H9 (cell line): ENCODE results near the gene ISOC1. TPM values are rescaled to one million over a fixed set of nuclear protein-coding genes. Genes with fewer than 3 reads are reported as not detected.

Experiments used
- DNase-seq: peaks from one replicate; pipeline ENCODE4 v3.0.0-alpha.2; 2017
- H2AFZ ChIP-seq: one replicate; pipeline ENCODE4 v1.6.1; 2013; ENCODE audit warnings: mild to moderate bottlenecking, low read length, control low read depth, moderate library complexity
- H2AK5ac ChIP-seq: 2 replicates; pipeline ENCODE4 v1.6.1; 2013; ENCODE audit warnings: low read length, control low read depth, mixed read lengths; ENCODE audit not compliant: insufficient read length
- H2BK120ac ChIP-seq: one replicate; pipeline ENCODE4 v1.6.1; 2013; ENCODE audit warnings: low read depth, mild to moderate bottlenecking, low read length, control low read depth, inconsistent platforms; ENCODE audit not compliant: poor library complexity, severe bottlenecking
- H2BK12ac ChIP-seq: 2 replicates; pipeline ENCODE4 v1.6.1; 2013; ENCODE audit warnings: low read length, control low read depth, mixed read lengths, low read depth; ENCODE audit not compliant: insufficient read length
- H2BK15ac ChIP-seq: 2 replicates; pipeline ENCODE4 v1.6.1; 2013; ENCODE audit warnings: low read depth, low read length, control low read depth
- H2BK20ac ChIP-seq: one replicate; pipeline ENCODE4 v1.6.1; 2013; ENCODE audit warnings: low read depth, mild to moderate bottlenecking, low read length, control low read depth, inconsistent platforms; ENCODE audit not compliant: poor library complexity, severe bottlenecking
- H2BK5ac ChIP-seq: 2 replicates; pipeline ENCODE4 v1.6.1; 2013; ENCODE audit warnings: low read length, control low read depth, mixed read lengths; ENCODE audit not compliant: insufficient read length
- H3K14ac ChIP-seq: 2 replicates; pipeline ENCODE4 v1.6.1; 2013; ENCODE audit warnings: low read length, control low read depth; ENCODE audit not compliant: insufficient read depth
- H3K18ac ChIP-seq: 2 replicates; pipeline ENCODE4 v1.6.1; 2013; ENCODE audit warnings: low read depth, mild to moderate bottlenecking, mixed read lengths, low read length, control low read depth; ENCODE audit not compliant: insufficient read length
- H3K23ac ChIP-seq: 2 replicates; pipeline ENCODE4 v1.6.1; 2013; ENCODE audit warnings: low read length, control low read depth, mixed read lengths, low read depth; ENCODE audit not compliant: insufficient read length
- H3K23me2 ChIP-seq: 2 replicates; pipeline ENCODE4 v1.6.1; 2013; ENCODE audit warnings: low read depth, mild to moderate bottlenecking, mixed read lengths, low read length, control low read depth; ENCODE audit not compliant: insufficient read length, poor library complexity, severe bottlenecking
- H3K27ac ChIP-seq: 2 replicates; pipeline ENCODE4 v1.5.1; 2013; ENCODE audit warnings: low read length, control low read depth, mixed read lengths, low read depth; ENCODE audit not compliant: insufficient read length
- H3K27me3 ChIP-seq: 2 replicates; pipeline ENCODE4 v1.6.1; 2013; ENCODE audit warnings: low read length, control low read depth, inconsistent platforms; ENCODE audit not compliant: insufficient read depth
- H3K4ac ChIP-seq: 2 replicates; pipeline ENCODE4 v1.6.1; 2013; ENCODE audit warnings: low read depth, mild to moderate bottlenecking, control low read depth, inconsistent platforms, low read length, moderate library complexity
- H3K4me1 ChIP-seq: 2 replicates; pipeline ENCODE4 v1.6.1; 2013; ENCODE audit warnings: low read length, control low read depth, inconsistent platforms; ENCODE audit not compliant: insufficient read depth
- H3K4me2 ChIP-seq: 2 replicates; pipeline ENCODE4 v1.6.1; 2013; ENCODE audit warnings: low read length, control low read depth, mixed read lengths; ENCODE audit not compliant: insufficient read length, insufficient read depth
- H3K56ac ChIP-seq: 2 replicates; pipeline ENCODE4 v1.6.1; 2013; ENCODE audit warnings: low read depth, mild to moderate bottlenecking, mixed read lengths, low read length, control low read depth; ENCODE audit not compliant: insufficient read length
- H3K79me1 ChIP-seq: 2 replicates; pipeline ENCODE4 v1.6.1; 2013; ENCODE audit warnings: low read depth, mild to moderate bottlenecking, moderate library complexity, low read length, control low read depth, inconsistent platforms; ENCODE audit not compliant: insufficient read depth, poor library complexity, severe bottlenecking
- H3K79me2 ChIP-seq: 2 replicates; pipeline ENCODE4 v1.6.1; 2013; ENCODE audit warnings: low read length, control low read depth, inconsistent platforms; ENCODE audit not compliant: insufficient read depth
- H3K9ac ChIP-seq: 2 replicates; pipeline ENCODE4 v1.6.1; 2013; ENCODE audit warnings: low read length, control low read depth, mixed read lengths; ENCODE audit not compliant: insufficient read length; ENCODE audit errors: extremely low read depth
- H3K9me3 ChIP-seq: one replicate; pipeline ENCODE4 v1.6.1; 2013; ENCODE audit warnings: low read depth, low read length, inconsistent platforms; ENCODE audit not compliant: control insufficient read depth
- H3T11ph ChIP-seq: one replicate; pipeline ENCODE4 v1.6.1; 2013; ENCODE audit warnings: mild to moderate bottlenecking, low read length, control low read depth, inconsistent platforms
- H4K20me1 ChIP-seq: one replicate; pipeline ENCODE4 v1.6.1; 2013; ENCODE audit not compliant: control insufficient read depth, insufficient read length, insufficient read depth
- H4K5ac ChIP-seq: 2 replicates; pipeline ENCODE4 v1.6.1; 2013; ENCODE audit warnings: low read depth, mild to moderate bottlenecking, mixed read lengths, low read length, control low read depth; ENCODE audit not compliant: insufficient read length
- H4K8ac ChIP-seq: replicated peaks from 2 replicates; pipeline ENCODE4 v1.6.1; 2013; ENCODE audit warnings: low read length, control low read depth, mixed read lengths, low read depth; ENCODE audit not compliant: insufficient read length
- H4K91ac ChIP-seq: 2 replicates; pipeline ENCODE4 v1.6.1; 2013; ENCODE audit warnings: low read depth, mild to moderate bottlenecking, moderate library complexity, mixed read lengths, low read length, control low read depth; ENCODE audit not compliant: insufficient read length
- H3K27ac Mint-ChIP-seq, 3 experiments: 2 replicates in 2 of 3; 3 replicates in 1 of 3; pipeline ENCODE4 v1.8.0; 2020 to 2021; ENCODE audit warnings: mixed read lengths in 3 of 3, mild to moderate bottlenecking in 1 of 3, moderate library complexity in 1 of 3
- H3K27me3 Mint-ChIP-seq: 2 replicates; pipeline ENCODE4 v1.8.0; 2021; ENCODE audit warnings: low read depth, mild to moderate bottlenecking, moderate library complexity, mixed read lengths
- H3K36me3 Mint-ChIP-seq, 3 experiments: 2 replicates in 2 of 3; 3 replicates in 1 of 3; pipeline ENCODE4 v1.8.0; 2020 to 2021; ENCODE audit warnings: low read depth in 3 of 3, mixed read lengths in 3 of 3; ENCODE audit not compliant: insufficient read depth in 1 of 3
- H3K4me1 Mint-ChIP-seq, 2 experiments: 2 replicates each; pipeline ENCODE4 v1.8.0; 2020; ENCODE audit warnings: mixed read lengths in 2 of 2
- H3K4me3 Mint-ChIP-seq, 2 experiments: 2 replicates in 1 of 2; 3 replicates in 1 of 2; pipeline ENCODE4 v1.8.0; 2020 to 2021; ENCODE audit warnings: mild to moderate bottlenecking in 2 of 2, mixed read lengths in 2 of 2, moderate library complexity in 1 of 2
- H3K9me3 Mint-ChIP-seq, 2 experiments: 2 replicates in 1 of 2; 3 replicates in 1 of 2; pipeline ENCODE4 v1.8.0; 2020; ENCODE audit warnings: mild to moderate bottlenecking in 2 of 2, mixed read lengths in 2 of 2, moderate library complexity in 1 of 2
- WGBS: extraction: QIAGEN DNeasy Blood & Tissue Kit; methylation state at CpG from one replicate; pipeline ENCODE4 v1.1.7; 2013; ENCODE audit warnings: missing lambda C conversion rate, low lambda C conversion rate, mixed read lengths; ENCODE audit not compliant: insufficient read length; ENCODE audit errors: extremely low coverage; 5-methylcytosine and 5-hydroxymethylcytosine counted together
- total RNA-seq: library from RNA; stranded (reverse); gene quantifications from 2 replicates; pipeline ENCODE4 v1.2.1, GENCODE V29; 2021
- TF ChIP-seq, protein P1 (sequence below): fragments of 200-600 bp; sonication (generic); conservative IDR thresholded peaks from 3 replicates; pipeline ENCODE4 v1.8.0; 2021; ENCODE audit warnings: antibody characterized with exemption, mild to moderate bottlenecking

Gene ISOC1
- total RNA-seq, 1 experiment from 2014 or later = 23.0 TPM

DNA sequence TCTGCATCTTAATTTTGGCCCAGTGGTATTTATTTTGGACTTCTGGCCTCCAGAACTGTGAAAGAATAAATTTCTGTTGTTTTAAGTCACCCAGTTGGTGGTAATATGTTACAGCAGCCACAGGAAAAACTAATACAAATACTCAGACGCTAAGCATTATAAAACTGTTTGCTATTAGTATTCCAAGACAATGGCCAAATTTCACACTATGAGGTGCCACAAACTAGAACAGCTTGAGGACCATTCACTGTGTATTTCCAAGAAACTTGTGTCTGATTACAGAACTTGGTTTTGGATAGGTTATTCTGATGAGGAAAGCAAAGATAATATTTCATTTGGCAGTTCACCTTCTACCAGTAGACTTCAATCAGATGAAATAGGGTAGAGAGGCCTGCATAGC, 16.3 kb upstream of the ISOC1 start:
- Histone ChIP-seq H2AFZ (no peak overlapping the region), H2BK5ac (no peak overlapping the region), H2BK15ac (no peak overlapping the region), H3K9me3 (no peaks in the 10 kb centered on the region), H3K23ac (no peak overlapping the region), H3K27me3 (no peaks in the 10 kb centered on the region), H3K4ac (no peak overlapping the region), H2BK120ac (no peak overlapping the region), H3K14ac (no peak overlapping the region), H4K20me1 (no peaks in the 10 kb centered on the region), H3K18ac (no peak overlapping the region), H3K27ac (no peak overlapping the region), H2BK12ac (no peak overlapping the region), H2AK5ac (no peak overlapping the region), H3K23me2 (no peaks in the 10 kb centered on the region), H3T11ph (no peak overlapping the region), H3K79me1 (no peaks in the 10 kb centered on the region), H4K91ac (no peak overlapping the region), H2BK20ac (no peak overlapping the region), H4K8ac (no peak overlapping the region), H3K56ac (no peak overlapping the region), H3K79me2 (no peaks in the 10 kb centered on the region), H3K4me1 (no peaks in the 10 kb centered on the region), H4K5ac (no peak overlapping the region), H3K4me2 (no peak overlapping the region), H3K9ac (no peak overlapping the region)
- H3K4me1 Mint-ChIP-seq = no peaks in the 10 kb centered on the region
- WGBS = no CpG with 5 or more reads among the region's 1 CpG
- TF ChIP-seq, protein P1, sequence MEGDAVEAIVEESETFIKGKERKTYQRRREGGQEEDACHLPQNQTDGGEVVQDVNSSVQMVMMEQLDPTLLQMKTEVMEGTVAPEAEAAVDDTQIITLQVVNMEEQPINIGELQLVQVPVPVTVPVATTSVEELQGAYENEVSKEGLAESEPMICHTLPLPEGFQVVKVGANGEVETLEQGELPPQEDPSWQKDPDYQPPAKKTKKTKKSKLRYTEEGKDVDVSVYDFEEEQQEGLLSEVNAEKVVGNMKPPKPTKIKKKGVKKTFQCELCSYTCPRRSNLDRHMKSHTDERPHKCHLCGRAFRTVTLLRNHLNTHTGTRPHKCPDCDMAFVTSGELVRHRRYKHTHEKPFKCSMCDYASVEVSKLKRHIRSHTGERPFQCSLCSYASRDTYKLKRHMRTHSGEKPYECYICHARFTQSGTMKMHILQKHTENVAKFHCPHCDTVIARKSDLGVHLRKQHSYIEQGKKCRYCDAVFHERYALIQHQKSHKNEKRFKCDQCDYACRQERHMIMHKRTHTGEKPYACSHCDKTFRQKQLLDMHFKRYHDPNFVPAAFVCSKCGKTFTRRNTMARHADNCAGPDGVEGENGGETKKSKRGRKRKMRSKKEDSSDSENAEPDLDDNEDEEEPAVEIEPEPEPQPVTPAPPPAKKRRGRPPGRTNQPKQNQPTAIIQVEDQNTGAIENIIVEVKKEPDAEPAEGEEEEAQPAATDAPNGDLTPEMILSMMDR = no peak
- no peak for DNase-seq
- no peaks in the 10 kb centered on the region for H3K9me3 Mint-ChIP-seq
- no peak overlapping the region for H3K27ac Mint-ChIP-seq
- H3K27me3 Mint-ChIP-seq = no peaks in the 10 kb centered on the region
- H3K4me3 Mint-ChIP-seq = no peak overlapping the region
- no peaks in the 10 kb centered on the region for H3K36me3 Mint-ChIP-seq
